Measurements from ENCODE around the gene PHAF1. TPM values are rescaled to one million over a fixed set of nuclear protein-coding genes. Genes with fewer than 3 reads are reported as not detected.

The PHAF1 gene
- total and polyA plus RNA-seq, 9 of the 15 experiments (the other 6 are each of a cell fraction or from before 2014, with no cell fraction given), result 5.1 to 25.4 (median 13.8) TPM

- TF ChIP-seq HMGXB4 (CRISPR knock-in tag; IDR thresholded peaks at IDR 0.05) (no peak), DPF2 (IDR thresholded peaks at IDR 0.05) (no peak), RBBP5 (IDR thresholded peaks at IDR 0.05; ENCODE audit: borderline replicate concordance, insufficient read depth, low read length, poor library complexity, severe bottlenecking) (peak; percentile 41), SETDB1 (IDR thresholded peaks at IDR 0.05; ENCODE audit: low read length) (no peak), ZNF609 (CRISPR knock-in tag; IDR thresholded peaks at IDR 0.05; ENCODE audit: borderline replicate concordance) (0 out of 2 replicates have a peak, but pooled peaks have one; percentile 57), GABPB1 (CRISPR knock-in tag; IDR thresholded peaks at IDR 0.05) (0 out of 2 replicates have a peak, but pooled peaks have one; percentile 14), RFX5 (IDR thresholded peaks at IDR 0.05; ENCODE audit: low read depth, low read length) (no peak), POLR2B (IDR thresholded peaks at IDR 0.05; ENCODE audit: low read depth, partially characterized antibody) (no peak), MTF1 (CRISPR knock-in tag; IDR thresholded peaks at IDR 0.05; ENCODE audit: borderline replicate concordance) (no peak), KLF1 (tag; IDR thresholded peaks at IDR 0.05) (no peak), CTCF (IDR thresholded peaks at IDR 0.05 in 2 of 3, conservative IDR thresholded peaks at IDR 0.05 in 1 of 3; ENCODE audit: insufficient read depth in 2 of 3, low read depth in 1 of 3, low read length in 3 of 3) (peak; percentile 91 to 98 (median 94)), ZC3H11A (IDR thresholded peaks at IDR 0.05; ENCODE audit: low read depth, low read length) (no peak), ZNF146 (CRISPR knock-in tag; IDR thresholded peaks at IDR 0.05; ENCODE audit: unreplicated experiment) (no peak), NUFIP1 (IDR thresholded peaks at IDR 0.05; ENCODE audit: partially characterized antibody) (no peak), NFYB (IDR thresholded peaks at IDR 0.05; ENCODE audit: extremely low read depth, insufficient read length) (no peak), CREM (IDR thresholded peaks at IDR 0.05; ENCODE audit: low read depth) (0 out of 2 replicates have a peak, but pooled peaks have one; percentile 12), MCM7 (IDR thresholded peaks at IDR 0.05) (no peak), KDM5B (IDR thresholded peaks at IDR 0.05; ENCODE audit: insufficient replicate concordance, low read depth, low read length) (no peak)
Measured at GRCh38 chr16:67155295-67156142, 45.8 kb downstream of the PHAF1 start (continued).

Measured in K562 (cell line).